GM19193 (cell line): Measurements from ENCODE around the gene MAPK4.

Experiments
- POLR2A ChIP-seq: IDR thresholded peaks from 4 replicates; pipeline ENCODE4 v1.6.1; 2011; ENCODE audit not compliant: insufficient read depth, insufficient read length; ENCODE audit errors: extremely low read depth

The MAPK4 gene

DNA sequence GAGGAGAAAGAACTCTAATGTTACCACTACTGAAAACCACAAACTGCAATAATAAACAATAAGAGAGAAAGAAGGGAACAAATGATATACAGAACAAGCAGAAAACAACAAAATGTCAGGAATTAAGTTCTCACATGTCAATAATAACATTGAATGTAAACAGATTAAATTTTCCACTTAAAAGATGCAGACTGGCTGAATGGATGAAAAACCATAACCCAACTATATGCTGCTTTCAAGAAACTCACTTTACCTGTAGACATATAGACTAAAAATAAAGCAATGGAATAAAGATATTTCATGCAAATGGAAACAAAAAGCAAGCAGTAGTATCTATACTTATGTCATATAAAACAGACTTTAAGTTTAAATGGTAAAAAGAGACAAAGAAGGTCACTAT lies 209.6 kb downstream of the MAPK4 start:
- no peak for TF ChIP-seq POLR2A

DNA sequence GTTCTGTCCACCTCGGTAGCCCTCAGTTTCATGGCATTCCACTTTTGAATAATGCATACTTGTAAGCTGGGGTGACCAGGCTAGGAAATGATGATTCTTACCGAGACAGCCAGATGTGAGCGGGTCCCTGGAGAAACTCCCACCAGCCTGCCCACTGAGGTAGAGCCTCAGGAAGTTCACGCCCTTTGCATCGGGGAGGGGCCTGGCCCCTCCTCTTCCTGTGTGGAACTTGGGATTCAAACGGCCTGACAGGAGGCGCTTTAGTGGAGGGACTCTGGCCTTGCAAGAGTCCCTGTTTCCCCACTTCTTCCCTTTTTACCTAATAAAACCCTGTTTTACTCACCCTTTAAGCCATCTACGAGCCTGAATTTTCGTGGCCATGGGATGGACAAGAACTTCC lies 215.3 kb downstream of the MAPK4 start:
- no peak for TF ChIP-seq POLR2A

GRCh38 chr18:50775726-50776125 lies 215.8 kb downstream of the MAPK4 start:
- no peak for TF ChIP-seq POLR2A

DNA sequence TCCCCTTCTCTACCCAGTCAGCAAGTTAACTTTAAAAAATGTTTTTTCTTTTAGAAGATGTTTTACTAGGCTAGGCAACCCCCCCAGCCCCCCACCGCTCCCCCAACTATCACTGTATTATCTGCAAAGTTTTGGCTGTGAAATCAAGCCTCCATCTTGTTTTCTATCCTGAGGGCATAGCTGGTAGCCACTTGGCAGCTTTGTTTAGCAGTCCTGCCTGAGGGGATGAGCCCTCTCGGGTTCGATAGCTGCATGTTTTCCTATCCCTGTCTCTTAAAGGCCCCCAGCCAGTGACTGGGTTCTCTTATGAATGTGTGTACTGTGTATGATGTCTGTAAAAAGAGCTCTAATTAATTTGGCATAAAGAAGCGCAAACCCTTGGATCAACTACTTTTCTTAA lies 216.5 kb downstream of the MAPK4 start:
- TF ChIP-seq POLR2A: no peak
